Breast epithelium (tissue), 3 donors: ENCODE results near the gene BRDT.

Experiments used
- CTCF ChIP-seq, 3 donors: fragments of 450-650 bp; IDR thresholded peaks; one replicate each; pipeline ENCODE4 v1.5.1; 2016 to 2017; ENCODE audit warnings: antibody characterized with exemption in 3 of 3, mild to moderate bottlenecking in 3 of 3, moderate library complexity in 3 of 3
- POLR2A ChIP-seq: fragments of 450-650 bp; IDR thresholded peaks from one replicate; pipeline ENCODE4 v1.6.1; 2016; ENCODE audit warnings: antibody characterized with exemption, mild to moderate bottlenecking, moderate library complexity

- TF ChIP-seq POLR2A (no peak), CTCF (IDR thresholded peaks at IDR 0.05) (no peak)
Measured at GRCh38 chr1:91940496-91940895, 8.7 kb upstream of the BRDT start.
